ENCODE data around the gene PUS3.

Gene PUS3

GRCh38 chr11:125935618-125936199, 32.7 kb upstream of the PUS3 start:
- Histone ChIP-seq H3K36me3 (ENCODE audit: control insufficient read depth, insufficient read depth, low read length) (no peaks in the 10 kb centered on the region), H3K9me3 (ENCODE audit: control insufficient read depth, insufficient read depth, low read length) (no peaks in the 10 kb centered on the region), H3K9ac (ENCODE audit: low read depth, low read length) (no peak overlapping the region), H3K27me3 (ENCODE audit: control insufficient read depth, insufficient read depth, low read length) (no peaks in the 10 kb centered on the region), H3K4me3 (ENCODE audit: low read depth, low read length) (no peak overlapping the region), H3K4me1 (ENCODE audit: control insufficient read depth, insufficient read depth, low read length) (peaks cover 9% of the 10 kb centered on the region)

- no peak overlapping the region for H3K4me3 ChIP-seq (ENCODE audit: low read depth, low read length)
- H3K36me3 ChIP-seq (ENCODE audit: control insufficient read depth, insufficient read depth, low read length) = no peaks in the 10 kb centered on the region
- no peaks in the 10 kb centered on the region for H3K27me3 ChIP-seq (ENCODE audit: control insufficient read depth, insufficient read depth, low read length)
- no peaks in the 10 kb centered on the region for H3K9me3 ChIP-seq (ENCODE audit: control insufficient read depth, insufficient read depth, low read length)
- peaks cover 9% of the 10 kb centered on the region for H3K4me1 ChIP-seq (ENCODE audit: control insufficient read depth, insufficient read depth, low read length)
- no peak overlapping the region for H3K9ac ChIP-seq (ENCODE audit: low read depth, low read length)
These were observed 32.0 kb upstream of the PUS3 start for GRCh38 chr11:125935056-125935455.

GRCh38 chr11:125934473-125934872, 31.5 kb upstream of the PUS3 start:
- H3K27me3 ChIP-seq (ENCODE audit: control insufficient read depth, insufficient read depth, low read length) = no peaks in the 10 kb centered on the region
- peaks cover 9% of the 10 kb centered on the region for H3K4me1 ChIP-seq (ENCODE audit: control insufficient read depth, insufficient read depth, low read length)
- no peaks in the 10 kb centered on the region for H3K36me3 ChIP-seq (ENCODE audit: control insufficient read depth, insufficient read depth, low read length)

GRCh38 chr11:125933030-125933813, 30.2 kb upstream of the PUS3 start:
- H3K4me3 ChIP-seq (ENCODE audit: low read depth, low read length) = no peak overlapping the region
- H3K9me3 ChIP-seq (ENCODE audit: control insufficient read depth, insufficient read depth, low read length) = no peaks in the 10 kb centered on the region
- H3K36me3 ChIP-seq (ENCODE audit: control insufficient read depth, insufficient read depth, low read length) = no peaks in the 10 kb centered on the region
- peaks cover 9% of the 10 kb centered on the region for H3K4me1 ChIP-seq (ENCODE audit: control insufficient read depth, insufficient read depth, low read length)
- H3K27me3 ChIP-seq (ENCODE audit: control insufficient read depth, insufficient read depth, low read length) = no peaks in the 10 kb centered on the region
- H3K9ac ChIP-seq (ENCODE audit: low read depth, low read length) = no peak overlapping the region

More at GRCh38 chr11:125934473-125934872, 31.5 kb upstream of the PUS3 start:
- H3K9ac ChIP-seq (ENCODE audit: low read depth, low read length) = no peak overlapping the region
- no peaks in the 10 kb centered on the region for H3K9me3 ChIP-seq (ENCODE audit: control insufficient read depth, insufficient read depth, low read length)
- no peak overlapping the region for H3K4me3 ChIP-seq (ENCODE audit: low read depth, low read length)

GRCh38 chr11:125932301-125932700, 29.3 kb upstream of the PUS3 start:
- no peaks in the 10 kb centered on the region for H3K36me3 ChIP-seq (ENCODE audit: control insufficient read depth, insufficient read depth, low read length)
- no peaks in the 10 kb centered on the region for H3K27me3 ChIP-seq (ENCODE audit: control insufficient read depth, insufficient read depth, low read length)
- no peak overlapping the region for H3K4me3 ChIP-seq (ENCODE audit: low read depth, low read length)
- no peak overlapping the region for H3K9ac ChIP-seq (ENCODE audit: low read depth, low read length)
- H3K4me1 ChIP-seq (ENCODE audit: control insufficient read depth, insufficient read depth, low read length) = peaks cover 9% of the 10 kb centered on the region
- no peaks in the 10 kb centered on the region for H3K9me3 ChIP-seq (ENCODE audit: control insufficient read depth, insufficient read depth, low read length)

GRCh38 chr11:125931668-125932067, 28.7 kb upstream of the PUS3 start:
- no peak overlapping the region for H3K4me3 ChIP-seq (ENCODE audit: low read depth, low read length)
- no peaks in the 10 kb centered on the region for H3K27me3 ChIP-seq (ENCODE audit: control insufficient read depth, insufficient read depth, low read length)
- H3K9me3 ChIP-seq (ENCODE audit: control insufficient read depth, insufficient read depth, low read length) = no peaks in the 10 kb centered on the region
- no peak overlapping the region for H3K9ac ChIP-seq (ENCODE audit: low read depth, low read length)
- H3K4me1 ChIP-seq (ENCODE audit: control insufficient read depth, insufficient read depth, low read length) = peaks cover 9% of the 10 kb centered on the region
- no peaks in the 10 kb centered on the region for H3K36me3 ChIP-seq (ENCODE audit: control insufficient read depth, insufficient read depth, low read length)

- Histone ChIP-seq H3K9ac (ENCODE audit: low read depth, low read length) (no peak overlapping the region), H3K4me1 (ENCODE audit: control insufficient read depth, insufficient read depth, low read length) (peaks cover 9% of the 10 kb centered on the region), H3K36me3 (ENCODE audit: control insufficient read depth, insufficient read depth, low read length) (no peaks in the 10 kb centered on the region), H3K9me3 (ENCODE audit: control insufficient read depth, insufficient read depth, low read length) (no peaks in the 10 kb centered on the region), H3K4me3 (ENCODE audit: low read depth, low read length) (no peak overlapping the region), H3K27me3 (ENCODE audit: control insufficient read depth, insufficient read depth, low read length) (no peaks in the 10 kb centered on the region)
These were observed 28.1 kb upstream of the PUS3 start for GRCh38 chr11:125931116-125931515.

- Histone ChIP-seq H3K4me3 (ENCODE audit: low read depth, low read length) (no peak overlapping the region), H3K4me1 (ENCODE audit: control insufficient read depth, insufficient read depth, low read length) (peaks cover 11% of the 10 kb centered on the region), H3K27me3 (ENCODE audit: control insufficient read depth, insufficient read depth, low read length) (no peaks in the 10 kb centered on the region), H3K36me3 (ENCODE audit: control insufficient read depth, insufficient read depth, low read length) (no peaks in the 10 kb centered on the region), H3K9me3 (ENCODE audit: control insufficient read depth, insufficient read depth, low read length) (no peaks in the 10 kb centered on the region), H3K9ac (ENCODE audit: low read depth, low read length) (no peak overlapping the region)
These were observed 27.1 kb upstream of the PUS3 start for GRCh38 chr11:125930076-125930450.

GRCh38 chr11:125929445-125930075, 26.6 kb upstream of the PUS3 start:
- Histone ChIP-seq H3K9me3 (ENCODE audit: control insufficient read depth, insufficient read depth, low read length) (no peaks in the 10 kb centered on the region), H3K4me3 (ENCODE audit: low read depth, low read length) (no peak overlapping the region), H3K9ac (ENCODE audit: low read depth, low read length) (no peak overlapping the region), H3K4me1 (ENCODE audit: control insufficient read depth, insufficient read depth, low read length) (peaks cover 11% of the 10 kb centered on the region), H3K36me3 (ENCODE audit: control insufficient read depth, insufficient read depth, low read length) (no peaks in the 10 kb centered on the region), H3K27me3 (ENCODE audit: control insufficient read depth, insufficient read depth, low read length) (no peaks in the 10 kb centered on the region)

- Histone ChIP-seq H3K4me1 (ENCODE audit: control insufficient read depth, insufficient read depth, low read length) (peaks cover 2% of the 10 kb centered on the region), H3K9ac (ENCODE audit: low read depth, low read length) (no peak overlapping the region), H3K36me3 (ENCODE audit: control insufficient read depth, insufficient read depth, low read length) (no peaks in the 10 kb centered on the region), H3K27me3 (ENCODE audit: control insufficient read depth, insufficient read depth, low read length) (no peaks in the 10 kb centered on the region), H3K9me3 (ENCODE audit: control insufficient read depth, insufficient read depth, low read length) (no peaks in the 10 kb centered on the region), H3K4me3 (ENCODE audit: low read depth, low read length) (no peak overlapping the region)
These were observed 23.7 kb upstream of the PUS3 start for GRCh38 chr11:125926682-125927081.

- H3K9ac ChIP-seq (ENCODE audit: low read depth, low read length) = no peak overlapping the region
- peaks cover 2% of the 10 kb centered on the region for H3K4me1 ChIP-seq (ENCODE audit: control insufficient read depth, insufficient read depth, low read length)
- H3K9me3 ChIP-seq (ENCODE audit: control insufficient read depth, insufficient read depth, low read length) = no peaks in the 10 kb centered on the region
- no peak overlapping the region for H3K4me3 ChIP-seq (ENCODE audit: low read depth, low read length)
- H3K27me3 ChIP-seq (ENCODE audit: control insufficient read depth, insufficient read depth, low read length) = no peaks in the 10 kb centered on the region
- H3K36me3 ChIP-seq (ENCODE audit: control insufficient read depth, insufficient read depth, low read length) = no peaks in the 10 kb centered on the region
These were observed 22.8 kb upstream of the PUS3 start for GRCh38 chr11:125925804-125926203.

GRCh38 chr11:125925247-125925740, 22.3 kb upstream of the PUS3 start:
- Histone ChIP-seq H3K36me3 (ENCODE audit: control insufficient read depth, insufficient read depth, low read length) (peaks cover 2% of the 10 kb centered on the region), H3K4me3 (ENCODE audit: low read depth, low read length) (no peak overlapping the region), H3K9me3 (ENCODE audit: control insufficient read depth, insufficient read depth, low read length) (no peaks in the 10 kb centered on the region), H3K27me3 (ENCODE audit: control insufficient read depth, insufficient read depth, low read length) (no peaks in the 10 kb centered on the region), H3K4me1 (ENCODE audit: control insufficient read depth, insufficient read depth, low read length) (peaks cover 2% of the 10 kb centered on the region), H3K9ac (ENCODE audit: low read depth, low read length) (no peak overlapping the region)
